ENCODE results near the gene GTF2A1L. TPM values are rescaled to one million over a fixed set of nuclear protein-coding genes. Genes with fewer than 3 reads are reported as not detected.

Gene GTF2A1L
- total RNA-seq, 1 experiment from 2014 or later: 0.22 TPM

DNA sequence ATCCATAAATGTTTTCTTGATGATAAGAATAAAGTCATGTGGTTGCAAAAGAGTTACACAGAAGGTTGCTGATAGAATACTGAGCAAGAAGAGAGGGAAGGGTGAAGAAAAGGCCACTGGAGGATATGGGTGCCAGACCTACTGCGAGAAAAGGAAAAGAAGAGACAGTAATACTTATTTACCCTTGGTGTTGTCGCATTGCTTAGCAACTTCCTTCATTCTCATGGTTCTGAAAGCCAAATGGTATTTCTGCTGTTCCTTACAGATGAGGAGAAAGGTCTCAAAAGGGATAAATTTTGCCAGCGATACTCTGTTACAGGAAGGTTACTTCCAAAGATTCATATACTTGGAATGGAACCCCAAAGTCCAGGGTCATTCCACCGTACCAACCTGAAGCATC, 75.4 kb downstream of the GTF2A1L start:
- CTCF ChIA-PET: no interaction called here
- H2AFZ ChIP-seq (ENCODE audit: low read depth, low read length, poor library complexity, severe bottlenecking): no peak overlapping the region
- H3K27me3 ChIP-seq (ENCODE audit: insufficient read depth, low read length): peaks cover 3% of the 10 kb centered on the region
- TF ChIP-seq, protein P1, sequence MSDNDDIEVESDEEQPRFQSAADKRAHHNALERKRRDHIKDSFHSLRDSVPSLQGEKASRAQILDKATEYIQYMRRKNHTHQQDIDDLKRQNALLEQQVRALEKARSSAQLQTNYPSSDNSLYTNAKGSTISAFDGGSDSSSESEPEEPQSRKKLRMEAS (IDR thresholded peaks at IDR 0.05): no peak
- TF ChIP-seq ZFX (IDR thresholded peaks at IDR 0.05) (no peak), ELF1 (IDR thresholded peaks at IDR 0.05; ENCODE audit: borderline replicate concordance, low read depth) (no peak), POLR2AphosphoS5 (IDR thresholded peaks at IDR 0.05; ENCODE audit: low read depth, low read length) (no peak)
- TF ChIP-seq, protein P2, sequence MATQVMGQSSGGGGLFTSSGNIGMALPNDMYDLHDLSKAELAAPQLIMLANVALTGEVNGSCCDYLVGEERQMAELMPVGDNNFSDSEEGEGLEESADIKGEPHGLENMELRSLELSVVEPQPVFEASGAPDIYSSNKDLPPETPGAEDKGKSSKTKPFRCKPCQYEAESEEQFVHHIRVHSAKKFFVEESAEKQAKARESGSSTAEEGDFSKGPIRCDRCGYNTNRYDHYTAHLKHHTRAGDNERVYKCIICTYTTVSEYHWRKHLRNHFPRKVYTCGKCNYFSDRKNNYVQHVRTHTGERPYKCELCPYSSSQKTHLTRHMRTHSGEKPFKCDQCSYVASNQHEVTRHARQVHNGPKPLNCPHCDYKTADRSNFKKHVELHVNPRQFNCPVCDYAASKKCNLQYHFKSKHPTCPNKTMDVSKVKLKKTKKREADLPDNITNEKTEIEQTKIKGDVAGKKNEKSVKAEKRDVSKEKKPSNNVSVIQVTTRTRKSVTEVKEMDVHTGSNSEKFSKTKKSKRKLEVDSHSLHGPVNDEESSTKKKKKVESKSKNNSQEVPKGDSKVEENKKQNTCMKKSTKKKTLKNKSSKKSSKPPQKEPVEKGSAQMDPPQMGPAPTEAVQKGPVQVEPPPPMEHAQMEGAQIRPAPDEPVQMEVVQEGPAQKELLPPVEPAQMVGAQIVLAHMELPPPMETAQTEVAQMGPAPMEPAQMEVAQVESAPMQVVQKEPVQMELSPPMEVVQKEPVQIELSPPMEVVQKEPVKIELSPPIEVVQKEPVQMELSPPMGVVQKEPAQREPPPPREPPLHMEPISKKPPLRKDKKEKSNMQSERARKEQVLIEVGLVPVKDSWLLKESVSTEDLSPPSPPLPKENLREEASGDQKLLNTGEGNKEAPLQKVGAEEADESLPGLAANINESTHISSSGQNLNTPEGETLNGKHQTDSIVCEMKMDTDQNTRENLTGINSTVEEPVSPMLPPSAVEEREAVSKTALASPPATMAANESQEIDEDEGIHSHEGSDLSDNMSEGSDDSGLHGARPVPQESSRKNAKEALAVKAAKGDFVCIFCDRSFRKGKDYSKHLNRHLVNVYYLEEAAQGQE (IDR thresholded peaks at IDR 0.05; ENCODE audit: low read depth): no peak
- no peaks in the 10 kb centered on the region for H3K79me2 ChIP-seq (ENCODE audit: insufficient read depth, low read length)
- no peaks in the 10 kb centered on the region for H3K36me3 ChIP-seq (ENCODE audit: control insufficient read depth in 1 of 2, insufficient read depth in 2 of 2, low read length in 2 of 2)
- intact Hi-C loops (cut with micrococcal nuclease): no loop called here
- no peak overlapping the region for H3K9ac ChIP-seq (ENCODE audit: low read length)
- DNase-seq (ENCODE audit: low read depth, low spot score): no peak
- H3K9me3 ChIP-seq (ENCODE audit: control insufficient read depth in 1 of 2, insufficient read depth in 1 of 2, low read depth in 1 of 2, low read length in 2 of 2): no peaks in the 10 kb centered on the region
- BruUV-seq (replicated peaks): no TSS peak
- H3K27ac ChIP-seq (ENCODE audit: low read depth, low read length): no peak overlapping the region
- H3K4me2 ChIP-seq (ENCODE audit: low read length): no peak overlapping the region
- RAD21 ChIA-PET (ENCODE audit: low non-redundant PET in 1 of 2, low total read pairs in 2 of 2, uncharacterized antibody in 2 of 2, unreplicated experiment in 2 of 2): no interaction called here
- POLR2A ChIA-PET: no interaction called here
- no peaks in the 10 kb centered on the region for H3K9me2 ChIP-seq (ENCODE audit: insufficient read depth)
- H3K4me1 ChIP-seq (ENCODE audit: control insufficient read depth in 1 of 2, insufficient read depth in 2 of 2, low read length in 2 of 2): no peaks in the 10 kb centered on the region
- no peak overlapping the region for H3K4me3 ChIP-seq (replicated peaks in 1 of 2; ENCODE audit: low read depth in 1 of 2, low read length in 2 of 2)
- ATAC-seq: no peak
- H4K20me1 ChIP-seq (ENCODE audit: insufficient read depth): no peaks in the 10 kb centered on the region

DNA sequence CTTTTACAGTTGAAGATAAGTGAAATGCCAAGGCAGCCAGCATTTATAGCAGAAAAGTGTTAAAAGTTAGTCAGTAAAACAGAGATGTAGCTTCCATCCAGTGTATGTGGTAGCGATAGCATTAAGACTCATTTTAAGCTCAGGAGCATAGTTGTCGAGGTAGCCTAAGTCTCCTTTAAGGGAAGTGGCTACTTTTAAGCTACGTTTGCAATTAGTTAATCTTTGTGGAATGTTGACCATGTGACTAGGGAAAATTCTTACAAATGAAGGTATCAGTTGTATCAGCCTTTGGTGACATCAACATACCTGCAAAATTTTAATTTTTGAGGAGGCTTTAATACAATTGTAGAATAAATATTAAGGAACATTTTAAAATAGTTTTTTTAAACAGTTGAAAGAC, 76.0 kb downstream of the GTF2A1L start:
- Histone ChIP-seq H3K4me1 (ENCODE audit: control insufficient read depth in 1 of 2, insufficient read depth in 2 of 2, low read length in 2 of 2) (no peaks in the 10 kb centered on the region), H3K9me2 (ENCODE audit: insufficient read depth) (no peaks in the 10 kb centered on the region), H4K20me1 (ENCODE audit: insufficient read depth) (no peaks in the 10 kb centered on the region), H3K27me3 (ENCODE audit: insufficient read depth, low read length) (no peaks in the 10 kb centered on the region; the same call in 1 of the 2 replicates), H2AFZ (ENCODE audit: low read depth, low read length, poor library complexity, severe bottlenecking) (no peak overlapping the region), H3K4me2 (ENCODE audit: low read length) (no peak overlapping the region), H3K4me3 (replicated peaks in 1 of 2; ENCODE audit: low read depth in 1 of 2, low read length in 2 of 2) (no peak overlapping the region), H3K27ac (ENCODE audit: low read depth, low read length) (no peak overlapping the region), H3K9ac (ENCODE audit: low read length) (no peak overlapping the region), H3K36me3 (ENCODE audit: control insufficient read depth in 1 of 2, insufficient read depth in 2 of 2, low read length in 2 of 2) (no peaks in the 10 kb centered on the region), H3K9me3 (ENCODE audit: control insufficient read depth in 1 of 2, insufficient read depth in 1 of 2, low read depth in 1 of 2, low read length in 2 of 2) (no peaks in the 10 kb centered on the region), H3K79me2 (ENCODE audit: insufficient read depth, low read length) (no peaks in the 10 kb centered on the region)
- no TSS peak for BruUV-seq (replicated peaks)
- POLR2A ChIA-PET: no interaction called here
- CTCF ChIA-PET: no interaction called here
- DNase-seq (ENCODE audit: low read depth, low spot score): no peak
- intact Hi-C loops (cut with micrococcal nuclease): no loop called here
- ATAC-seq: no peak
- RAD21 ChIA-PET (ENCODE audit: low non-redundant PET in 1 of 2, low total read pairs in 2 of 2, uncharacterized antibody in 2 of 2, unreplicated experiment in 2 of 2): no interaction called here
- TF ChIP-seq RAD21 (IDR thresholded peaks at IDR 0.05; ENCODE audit: low read depth): no peak
- TF ChIP-seq, protein P3, sequence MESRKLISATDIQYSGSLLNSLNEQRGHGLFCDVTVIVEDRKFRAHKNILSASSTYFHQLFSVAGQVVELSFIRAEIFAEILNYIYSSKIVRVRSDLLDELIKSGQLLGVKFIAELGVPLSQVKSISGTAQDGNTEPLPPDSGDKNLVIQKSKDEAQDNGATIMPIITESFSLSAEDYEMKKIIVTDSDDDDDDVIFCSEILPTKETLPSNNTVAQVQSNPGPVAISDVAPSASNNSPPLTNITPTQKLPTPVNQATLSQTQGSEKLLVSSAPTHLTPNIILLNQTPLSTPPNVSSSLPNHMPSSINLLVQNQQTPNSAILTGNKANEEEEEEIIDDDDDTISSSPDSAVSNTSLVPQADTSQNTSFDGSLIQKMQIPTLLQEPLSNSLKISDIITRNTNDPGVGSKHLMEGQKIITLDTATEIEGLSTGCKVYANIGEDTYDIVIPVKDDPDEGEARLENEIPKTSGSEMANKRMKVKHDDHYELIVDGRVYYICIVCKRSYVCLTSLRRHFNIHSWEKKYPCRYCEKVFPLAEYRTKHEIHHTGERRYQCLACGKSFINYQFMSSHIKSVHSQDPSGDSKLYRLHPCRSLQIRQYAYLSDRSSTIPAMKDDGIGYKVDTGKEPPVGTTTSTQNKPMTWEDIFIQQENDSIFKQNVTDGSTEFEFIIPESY (IDR thresholded peaks at IDR 0.05; ENCODE audit: extremely low read depth, insufficient replicate concordance, low read length): no peak
- TF ChIP-seq POLR2AphosphoS5 (IDR thresholded peaks at IDR 0.05; ENCODE audit: low read depth, low read length): no peak
- TF ChIP-seq ELF1 (IDR thresholded peaks at IDR 0.05; ENCODE audit: borderline replicate concordance, low read depth): no peak
- TF ChIP-seq, protein P4, sequence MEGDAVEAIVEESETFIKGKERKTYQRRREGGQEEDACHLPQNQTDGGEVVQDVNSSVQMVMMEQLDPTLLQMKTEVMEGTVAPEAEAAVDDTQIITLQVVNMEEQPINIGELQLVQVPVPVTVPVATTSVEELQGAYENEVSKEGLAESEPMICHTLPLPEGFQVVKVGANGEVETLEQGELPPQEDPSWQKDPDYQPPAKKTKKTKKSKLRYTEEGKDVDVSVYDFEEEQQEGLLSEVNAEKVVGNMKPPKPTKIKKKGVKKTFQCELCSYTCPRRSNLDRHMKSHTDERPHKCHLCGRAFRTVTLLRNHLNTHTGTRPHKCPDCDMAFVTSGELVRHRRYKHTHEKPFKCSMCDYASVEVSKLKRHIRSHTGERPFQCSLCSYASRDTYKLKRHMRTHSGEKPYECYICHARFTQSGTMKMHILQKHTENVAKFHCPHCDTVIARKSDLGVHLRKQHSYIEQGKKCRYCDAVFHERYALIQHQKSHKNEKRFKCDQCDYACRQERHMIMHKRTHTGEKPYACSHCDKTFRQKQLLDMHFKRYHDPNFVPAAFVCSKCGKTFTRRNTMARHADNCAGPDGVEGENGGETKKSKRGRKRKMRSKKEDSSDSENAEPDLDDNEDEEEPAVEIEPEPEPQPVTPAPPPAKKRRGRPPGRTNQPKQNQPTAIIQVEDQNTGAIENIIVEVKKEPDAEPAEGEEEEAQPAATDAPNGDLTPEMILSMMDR (IDR thresholded peaks at IDR 0.05 in 2 of 3, conservative IDR thresholded peaks at IDR 0.05 in 1 of 3; ENCODE audit: borderline replicate concordance in 1 of 3, insufficient read depth in 1 of 3, low read depth in 2 of 3, low read length in 2 of 3): no peak
- no peak for TF ChIP-seq TCF7L2 (IDR thresholded peaks at IDR 0.05; ENCODE audit: borderline replicate concordance, extremely low read depth, insufficient read depth, insufficient read length)
- TF ChIP-seq CBX3 (IDR thresholded peaks at IDR 0.05; ENCODE audit: low read depth): no peak
- TF ChIP-seq SRF (IDR thresholded peaks at IDR 0.05; ENCODE audit: low read depth): no peak
- no peak for TF ChIP-seq JUND (IDR thresholded peaks at IDR 0.05)
- no peak for TF ChIP-seq EZH2phosphoT487 (IDR thresholded peaks at IDR 0.05; ENCODE audit: borderline replicate concordance)
